GM10266 (cell line): ENCODE measurements around the gene MTR.

Source experiments
- DNase-seq: peaks from one replicate; pipeline ENCODE4 v3.0.0; 2012; ENCODE audit errors: extremely low spot score
- CTCF ChIP-seq: IDR thresholded peaks from 2 replicates; pipeline ENCODE4 v1.5.1; 2012; ENCODE audit warnings: mild to moderate bottlenecking, low read depth; ENCODE audit not compliant: control insufficient read depth, insufficient read depth; ENCODE audit errors: missing control alignments

MTR gene

GRCh38 chr1:236837897-236838296 is 42.8 kb downstream of the MTR start:
- TF ChIP-seq CTCF, result no peak
- DNase-seq, result no peak

GRCh38 chr1:236841341-236841740 is 46.2 kb downstream of the MTR start:
- no peak for TF ChIP-seq CTCF
- DNase-seq, result no peak

GRCh38 chr1:236844499-236845271 is 49.6 kb downstream of the MTR start:
- TF ChIP-seq CTCF, result no peak
- no peak for DNase-seq

- no peak for TF ChIP-seq CTCF
- DNase-seq, result no peak
Measured at GRCh38 chr1:236845830-236846229, 50.7 kb downstream of the MTR start.

- no peak for DNase-seq
Measured at GRCh38 chr1:236848274-236848923, 53.3 kb downstream of the MTR start.

GRCh38 chr1:236850077-236850979 is 55.2 kb downstream of the MTR start:
- no peak for TF ChIP-seq CTCF
- DNase-seq, result no peak

More at GRCh38 chr1:236848274-236848923, 53.3 kb downstream of the MTR start:
- no peak for TF ChIP-seq CTCF

GRCh38 chr1:236851871-236852270 is 56.8 kb downstream of the MTR start:
- DNase-seq, result no peak
- TF ChIP-seq CTCF, result no peak
